Measurements from ENCODE around the gene CREB5. TPM values are rescaled to one million over a fixed set of nuclear protein-coding genes. Genes with fewer than 3 reads are reported as not detected.

Gene CREB5
- polyA plus RNA-seq, 4 donors = 5.7 to 17.0 (median 8.4) TPM

DNA sequence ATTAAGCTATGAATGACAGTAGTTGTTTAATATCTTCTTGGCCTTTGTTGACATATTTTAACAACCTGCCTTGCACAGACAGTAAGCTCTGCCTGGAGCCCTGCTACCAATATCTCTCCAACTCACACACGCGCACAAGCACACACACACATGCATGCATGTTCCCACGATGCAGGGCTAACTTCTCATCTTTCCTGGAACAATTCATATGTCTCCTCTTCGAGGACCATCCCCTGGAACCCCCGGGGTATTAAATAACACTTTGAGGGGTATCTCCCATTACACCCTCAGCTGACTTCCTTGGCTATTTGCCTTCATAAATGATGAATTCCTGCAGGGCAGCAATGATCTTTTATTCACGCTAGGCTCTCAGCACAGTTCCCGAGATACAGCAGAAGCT, 287.8 kb downstream of the CREB5 start:
- no peak for DNase-seq (ENCODE audit: low read depth in 4 of 4, low spot score in 2 of 4)

DNA sequence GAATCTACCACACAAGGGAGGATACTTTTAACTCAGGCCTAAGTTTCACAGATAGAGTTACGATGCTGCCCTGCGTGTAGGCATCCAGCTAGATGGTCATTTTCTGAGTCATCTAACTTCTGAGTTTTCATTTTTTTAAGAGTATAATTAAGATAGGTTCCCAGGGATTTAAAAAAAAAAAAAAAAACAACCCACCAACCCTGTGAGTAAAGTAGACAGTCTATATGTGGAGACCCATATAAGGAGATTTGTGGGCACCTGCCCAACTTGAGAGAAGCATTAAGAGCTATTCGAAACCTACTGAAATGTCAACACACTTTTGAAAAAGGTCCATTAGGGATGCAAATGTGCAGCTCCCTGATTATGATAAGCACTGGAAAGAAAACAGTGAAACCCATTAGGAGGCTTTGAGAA, 288.5 kb downstream of the CREB5 start:
- no peak for DNase-seq (ENCODE audit: low read depth in 4 of 4, low spot score in 2 of 4)

DNA sequence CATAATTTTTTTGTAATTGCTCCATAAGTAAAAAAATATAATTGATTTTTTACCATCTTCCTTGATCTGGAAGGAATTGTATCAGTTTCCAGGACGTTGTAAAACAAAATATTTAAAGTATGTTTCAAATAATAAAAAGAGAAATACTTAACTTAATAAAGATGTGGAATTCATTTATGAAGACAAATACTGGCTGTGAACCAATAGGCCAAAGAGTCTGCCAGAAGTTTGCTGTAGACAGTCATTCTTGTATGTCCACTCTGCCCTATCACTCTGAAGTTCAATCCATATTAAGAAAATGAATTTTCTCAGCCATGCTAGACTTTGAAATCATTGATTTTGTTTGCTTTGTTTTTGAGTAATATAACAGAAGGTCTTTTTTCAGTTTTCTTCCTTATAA, 289.4 kb downstream of the CREB5 start:
- DNase-seq (ENCODE audit: low read depth in 4 of 4, low spot score in 2 of 4) = no peak

DNA sequence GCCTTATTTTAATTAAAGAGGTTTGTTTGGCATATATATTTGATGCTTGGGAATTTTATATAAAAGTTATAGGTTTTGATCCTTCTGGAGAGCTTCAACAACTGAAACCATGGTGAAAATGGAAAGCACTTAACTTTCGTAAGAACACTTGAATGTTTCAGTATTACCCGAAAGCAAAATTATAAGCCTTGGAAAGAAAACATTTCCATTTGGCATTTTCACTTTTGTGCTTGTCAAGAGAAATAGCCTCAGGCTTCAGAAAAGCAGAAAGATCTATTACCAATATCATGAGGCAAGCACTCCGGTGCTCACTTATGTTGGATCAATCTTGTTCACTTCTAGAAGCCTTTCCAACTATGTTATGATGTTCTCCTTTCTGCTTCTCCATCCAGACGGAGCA, 289.9 kb downstream of the CREB5 start:
- no peak for DNase-seq (ENCODE audit: low read depth in 4 of 4, low spot score in 2 of 4)

DNA sequence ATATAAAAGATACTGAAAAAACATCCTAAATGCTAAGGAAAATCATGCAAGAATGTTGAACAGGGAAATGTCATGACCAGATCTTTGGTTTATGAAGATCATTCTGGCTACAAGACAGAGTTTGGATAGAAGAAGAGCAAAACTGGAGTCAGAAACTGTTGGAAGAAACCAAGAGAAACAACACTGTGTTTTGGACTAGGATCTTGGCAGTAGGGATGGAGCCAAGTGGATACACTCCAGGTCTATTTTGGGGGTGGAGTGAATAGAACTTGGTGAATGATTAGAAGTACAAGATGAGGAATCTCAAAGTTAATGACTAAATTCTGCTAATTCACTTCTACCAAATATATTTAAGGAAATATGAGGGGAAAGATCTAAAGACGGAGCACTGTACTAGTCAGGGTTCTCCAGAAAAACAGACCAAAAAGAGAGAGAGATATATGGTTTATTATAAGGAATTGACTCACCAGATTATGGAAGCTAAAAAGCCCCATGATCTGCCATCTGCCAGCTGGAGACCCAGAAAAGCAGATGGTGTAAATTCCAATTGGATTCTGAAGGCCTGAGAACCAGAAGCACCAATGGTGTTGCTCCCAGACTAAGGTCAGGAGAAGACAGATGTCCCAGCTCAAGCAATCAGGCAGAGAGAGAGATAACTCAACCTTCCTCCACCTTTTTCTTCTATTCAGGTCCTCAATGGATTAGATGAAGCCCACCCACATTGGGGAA, 290.9 kb downstream of the CREB5 start:
- DNase-seq (ENCODE audit: low read depth in 4 of 4, low spot score in 2 of 4) = no peak

DNA sequence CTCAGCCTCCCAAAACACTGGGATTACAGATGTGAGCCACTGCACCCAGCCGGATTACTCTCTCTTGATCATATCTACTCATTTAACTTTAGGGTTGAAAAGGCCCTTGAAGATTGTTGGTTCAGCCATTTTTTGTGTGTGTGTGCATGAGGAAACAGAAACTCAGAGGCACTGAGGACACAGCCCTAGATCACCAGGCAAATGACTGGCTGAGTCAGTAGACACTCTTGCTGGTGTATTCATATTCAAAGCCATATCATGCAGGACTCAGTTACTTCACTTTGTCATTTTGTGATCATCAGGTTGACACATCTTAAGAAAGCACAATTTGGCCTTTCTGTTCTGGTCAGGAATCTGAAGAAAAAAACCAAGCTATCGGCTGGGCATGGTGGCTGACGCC, 292.4 kb downstream of the CREB5 start:
- no peak for DNase-seq (ENCODE audit: low read depth in 4 of 4, low spot score in 2 of 4)

DNA sequence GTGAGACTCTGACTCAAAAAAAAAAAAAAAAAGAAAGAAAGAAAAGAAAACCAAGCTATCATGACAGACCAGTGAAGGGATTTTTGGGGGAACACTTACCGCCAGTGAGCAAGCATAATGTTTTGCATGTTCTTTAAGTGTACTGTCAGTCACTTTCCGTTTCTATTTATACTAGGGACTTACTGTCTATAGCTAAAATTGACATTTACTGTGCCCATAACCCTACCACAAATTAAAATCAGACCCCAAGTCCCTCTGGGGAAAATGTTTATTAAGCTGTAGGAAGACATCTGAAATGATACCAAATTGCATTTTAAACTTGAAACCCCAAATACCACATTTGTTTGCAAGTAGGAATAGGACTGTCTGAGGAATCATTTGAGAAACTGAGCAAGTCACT, 293.0 kb downstream of the CREB5 start:
- no peak for DNase-seq (ENCODE audit: low read depth in 4 of 4, low spot score in 2 of 4)

DNA sequence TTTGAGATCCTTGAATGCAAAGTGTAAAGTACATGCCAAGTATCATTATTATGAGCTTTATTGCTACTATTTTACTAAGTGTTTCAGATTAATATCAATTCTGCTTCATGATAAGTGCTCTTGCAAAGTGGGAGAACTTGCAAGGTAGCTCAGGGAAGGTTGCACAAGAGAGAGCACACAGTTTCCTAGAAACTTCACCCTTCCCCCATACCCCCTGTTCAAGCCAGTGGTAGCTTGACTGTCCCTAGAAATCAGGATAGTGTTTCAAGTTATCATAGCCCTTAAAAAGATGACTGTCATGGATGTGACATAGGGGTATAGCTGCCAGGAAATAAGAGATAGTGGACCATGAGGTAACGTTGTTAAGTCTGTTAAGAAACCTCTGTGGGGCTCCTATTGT, 294.3 kb downstream of the CREB5 start:
- no peak for DNase-seq (ENCODE audit: low read depth in 4 of 4, low spot score in 2 of 4)

DNA sequence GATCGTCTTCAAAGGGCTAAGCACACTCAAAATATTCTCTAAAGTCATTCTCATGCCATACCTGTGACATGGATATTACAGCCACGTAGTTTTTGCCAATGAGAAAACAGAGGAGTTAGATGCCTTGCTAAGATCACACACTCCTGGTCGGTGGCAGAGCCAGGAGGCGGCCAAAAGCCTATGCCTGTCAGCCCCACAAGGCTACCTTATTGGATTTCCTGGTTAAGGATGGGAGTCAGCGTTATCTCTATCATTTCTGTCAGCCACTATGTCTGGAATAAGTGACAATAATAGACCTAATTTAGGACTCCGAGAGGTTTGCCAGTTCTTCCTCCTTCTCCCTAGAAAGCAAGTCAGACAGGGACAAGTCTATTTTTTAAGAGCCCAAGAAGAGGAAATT, 295.0 kb downstream of the CREB5 start:
- DNase-seq (ENCODE audit: low read depth in 4 of 4, low spot score in 2 of 4) = no peak

DNA sequence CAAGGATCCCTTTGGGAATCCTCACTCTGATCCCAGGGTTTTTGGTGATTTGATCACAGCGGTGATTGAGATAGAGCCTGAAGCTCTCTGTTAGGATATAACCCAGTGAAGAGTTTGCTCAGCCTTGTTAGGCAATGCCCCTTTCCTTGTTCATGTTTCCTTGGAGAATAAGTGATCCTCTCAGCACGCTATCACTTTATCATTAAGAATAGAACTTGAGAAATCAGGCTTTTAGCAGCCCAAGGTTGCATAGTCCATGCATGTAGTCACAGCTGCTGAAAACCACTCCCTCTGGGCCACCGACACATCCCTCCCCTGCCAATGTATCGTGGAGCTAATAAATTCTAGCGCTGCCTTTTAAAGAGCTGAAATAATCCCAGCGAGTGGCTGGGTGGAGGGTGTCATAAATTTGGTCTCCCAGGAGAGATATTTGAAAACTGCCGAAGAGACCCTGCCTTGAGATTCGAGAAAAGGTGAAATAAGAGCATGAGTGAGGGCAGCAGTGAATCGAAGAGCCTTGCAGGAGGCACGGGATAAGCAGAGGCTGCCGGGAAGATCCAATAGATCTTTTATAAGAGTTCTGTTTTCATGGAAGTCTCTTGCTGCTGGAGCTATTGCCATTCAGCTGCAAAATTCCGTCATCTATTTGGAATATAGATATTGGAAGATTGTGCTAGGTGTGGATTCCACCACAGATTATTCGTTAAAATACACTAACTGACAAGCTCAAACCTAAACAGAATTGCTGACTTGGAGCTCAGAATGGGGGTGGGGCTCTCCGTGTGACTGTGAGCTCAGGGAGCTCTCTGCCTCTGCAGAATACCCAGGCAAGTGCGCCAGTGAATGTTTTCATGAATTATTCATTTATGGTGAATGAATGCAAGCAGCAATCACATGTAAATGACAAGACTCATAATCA, 296.0 kb downstream of the CREB5 start:
- DNase-seq (ENCODE audit: low read depth in 4 of 4, low spot score in 2 of 4) = no peak

DNA sequence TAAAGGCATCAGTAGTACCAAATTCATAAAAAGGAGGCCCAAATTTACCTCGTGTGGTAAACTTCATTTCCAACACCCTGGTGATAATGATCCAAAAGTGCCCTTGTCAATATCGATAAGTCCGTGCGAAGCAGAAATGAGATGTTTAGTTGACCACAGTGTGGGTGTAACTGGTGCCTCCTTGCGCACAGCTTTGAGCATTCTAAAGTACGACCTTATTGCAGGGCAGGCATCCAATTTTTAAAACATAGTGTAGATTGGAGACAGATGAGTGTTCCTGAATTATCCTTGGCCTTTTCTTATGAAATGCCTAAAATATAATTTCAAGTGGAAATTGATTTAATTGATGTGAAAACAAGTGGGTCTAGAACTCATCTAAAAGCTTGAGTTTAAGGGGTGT, 297.4 kb downstream of the CREB5 start:
- DNase-seq (ENCODE audit: low read depth in 4 of 4, low spot score in 2 of 4) = no peak

DNA sequence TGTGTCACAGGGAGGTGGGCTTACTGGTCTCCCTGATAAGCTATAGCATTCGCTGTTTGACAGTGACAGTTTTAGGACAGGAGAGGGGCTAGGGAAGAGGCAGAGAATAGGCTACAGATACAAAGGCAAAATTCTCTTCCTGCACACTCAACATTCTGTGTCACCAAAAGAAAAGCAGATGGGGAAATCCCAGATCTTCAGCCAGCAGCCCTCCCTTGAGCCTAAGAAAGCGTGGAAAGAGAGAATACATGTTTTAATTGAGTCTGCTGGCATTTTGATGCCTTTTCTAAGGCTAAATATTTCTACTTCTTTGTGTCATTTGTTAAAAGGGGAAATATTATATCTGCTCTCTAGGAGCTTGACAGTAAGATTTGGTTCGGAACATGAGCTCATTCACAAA, 298.8 kb downstream of the CREB5 start:
- no peak for DNase-seq (ENCODE audit: low read depth in 4 of 4, low spot score in 2 of 4)

DNA sequence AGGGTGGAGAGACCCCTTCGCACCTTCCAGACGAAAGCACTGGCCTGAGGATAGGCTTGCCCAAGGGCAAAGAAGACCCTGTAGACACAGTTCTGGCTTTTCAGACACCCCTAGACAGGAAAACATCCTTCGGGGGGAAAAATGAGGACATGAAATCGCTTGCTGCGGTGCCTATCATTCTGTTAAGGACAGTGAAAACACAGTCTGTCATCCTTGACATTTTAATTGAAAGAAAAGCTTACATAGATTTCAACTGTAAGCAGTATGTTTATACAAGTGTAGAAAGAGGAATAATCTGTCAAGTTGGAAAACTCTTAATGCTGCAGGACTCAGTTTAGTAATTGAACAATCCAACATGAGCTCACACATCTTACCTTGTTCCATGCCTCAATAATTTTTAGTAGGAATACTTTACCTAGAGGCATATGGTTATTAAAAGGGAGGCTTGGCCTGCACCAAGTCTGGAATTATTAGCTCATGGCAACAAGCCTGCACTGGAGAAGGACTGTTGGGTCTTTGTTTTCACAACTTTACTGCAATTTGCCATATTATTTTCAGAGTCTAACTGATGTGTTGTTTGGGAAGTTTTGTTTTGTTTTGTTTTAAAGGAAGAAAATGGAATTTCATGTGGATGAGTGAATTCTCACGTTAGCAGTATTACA, 302.3 kb downstream of the CREB5 start:
- no peak for DNase-seq (ENCODE audit: low read depth in 4 of 4, low spot score in 2 of 4)

DNA sequence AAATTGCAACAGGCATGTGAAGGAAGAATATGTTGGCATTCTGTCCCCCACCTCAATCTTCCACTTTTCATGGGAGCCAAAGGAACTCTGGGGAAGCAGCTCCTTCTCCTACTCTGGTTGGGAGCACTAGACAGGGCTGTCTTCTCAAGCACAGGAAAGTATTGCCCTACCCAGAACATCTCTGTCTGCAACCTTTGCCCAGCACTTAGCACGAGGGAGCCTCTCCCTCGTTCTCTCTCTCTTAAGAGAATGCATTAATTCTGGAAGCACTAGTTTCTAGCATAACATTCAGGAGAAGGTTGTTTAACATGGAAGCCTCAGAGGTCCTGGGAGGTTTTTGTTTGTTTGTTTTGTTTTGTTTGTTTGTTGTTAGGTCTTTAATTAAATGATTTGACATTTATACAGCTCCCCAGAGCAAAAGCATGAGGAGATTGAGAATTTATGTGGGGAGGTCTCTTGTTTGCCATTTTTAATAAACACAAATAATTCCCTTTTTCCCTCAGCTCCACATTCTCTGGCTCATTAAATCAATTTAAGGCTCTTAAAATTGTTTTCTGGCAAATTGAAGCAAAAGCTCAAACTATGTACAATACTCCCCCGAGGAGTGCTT, 305.2 kb downstream of the CREB5 start:
- no peak for DNase-seq (ENCODE audit: low read depth in 4 of 4, low spot score in 2 of 4)

DNA sequence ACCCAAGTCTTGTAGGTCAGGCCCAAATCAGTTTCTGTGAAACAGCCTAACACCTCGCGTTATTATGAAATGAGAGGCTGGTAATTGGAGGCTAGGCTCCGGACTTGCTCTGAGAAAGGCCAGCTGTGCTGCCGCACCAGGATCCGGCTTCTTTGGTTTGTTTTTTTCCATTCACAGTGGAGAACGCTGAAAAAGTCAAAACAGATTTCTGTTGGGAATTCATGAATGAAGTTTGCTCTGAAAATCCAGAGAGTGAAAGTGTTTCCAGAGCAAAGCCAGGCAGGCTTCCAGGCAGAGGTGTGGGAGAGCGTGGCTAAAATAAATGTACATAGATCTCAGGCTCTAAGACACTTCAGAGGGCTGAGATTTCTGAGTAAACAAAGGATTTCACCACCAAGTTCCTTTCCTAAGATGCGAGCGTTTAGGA, 305.8 kb downstream of the CREB5 start:
- no peak for DNase-seq (ENCODE audit: low read depth in 4 of 4, low spot score in 2 of 4)

DNA sequence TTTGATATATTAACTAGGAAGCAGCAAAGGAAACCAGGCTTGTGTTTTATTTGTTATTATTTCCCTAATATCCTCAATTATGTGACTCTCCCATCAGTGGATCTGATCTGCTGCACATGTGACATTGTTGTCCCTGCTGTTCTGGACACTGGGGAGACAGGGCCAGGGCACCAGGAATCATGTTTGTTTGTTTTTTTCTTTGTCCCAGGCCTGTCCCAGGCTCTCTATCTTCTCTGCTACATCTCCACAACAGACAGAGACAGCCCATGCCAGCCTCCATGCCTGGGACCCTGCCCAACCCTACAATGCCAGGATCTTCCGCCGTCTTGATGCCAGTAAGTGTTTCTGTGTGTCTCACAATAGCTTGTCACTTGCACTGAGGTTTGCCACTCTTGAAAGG, 306.2 kb downstream of the CREB5 start:
- no peak for DNase-seq (ENCODE audit: low read depth in 4 of 4, low spot score in 2 of 4)

DNA sequence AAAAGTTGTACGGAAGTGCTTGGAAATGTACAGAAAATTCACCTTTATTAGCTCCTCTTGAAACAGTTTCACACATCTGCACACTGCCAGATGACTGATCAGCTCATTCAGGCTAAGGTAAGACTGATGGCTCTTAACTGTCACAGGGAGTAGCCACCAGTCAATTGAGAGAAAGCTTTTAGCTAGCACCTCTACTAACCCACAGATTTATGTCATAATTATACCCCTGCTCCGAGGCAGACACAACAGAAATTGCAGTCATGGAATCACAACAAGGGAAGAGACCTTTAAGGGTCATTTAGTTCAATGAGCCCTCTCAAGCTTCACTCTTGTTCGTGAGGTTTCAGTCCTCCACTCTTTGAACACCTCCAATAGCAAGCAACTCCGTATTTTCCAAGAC, 310.4 kb downstream of the CREB5 start:
- no peak for DNase-seq (ENCODE audit: low read depth in 4 of 4, low spot score in 2 of 4)

DNA sequence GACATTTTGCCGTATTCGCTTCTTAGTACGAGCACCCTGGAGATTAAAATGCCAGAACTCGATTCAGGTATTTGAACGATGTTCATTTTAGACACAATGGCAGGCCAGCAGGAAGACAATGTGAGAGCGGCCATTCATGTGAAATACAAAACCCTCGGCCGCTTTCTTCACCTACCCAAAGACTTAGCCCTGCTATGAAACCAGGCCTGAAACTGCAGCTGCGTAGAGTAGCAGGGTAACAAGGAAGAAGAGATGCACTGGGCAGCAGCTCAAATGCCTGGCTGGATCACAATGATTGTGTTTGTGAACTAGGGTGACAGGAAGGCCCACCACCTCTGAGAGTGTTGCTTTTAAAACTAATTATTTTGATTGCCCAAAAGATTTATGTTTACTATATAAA, 311.0 kb downstream of the CREB5 start:
- DNase-seq (ENCODE audit: low read depth in 4 of 4, low spot score in 2 of 4) = no peak

DNA sequence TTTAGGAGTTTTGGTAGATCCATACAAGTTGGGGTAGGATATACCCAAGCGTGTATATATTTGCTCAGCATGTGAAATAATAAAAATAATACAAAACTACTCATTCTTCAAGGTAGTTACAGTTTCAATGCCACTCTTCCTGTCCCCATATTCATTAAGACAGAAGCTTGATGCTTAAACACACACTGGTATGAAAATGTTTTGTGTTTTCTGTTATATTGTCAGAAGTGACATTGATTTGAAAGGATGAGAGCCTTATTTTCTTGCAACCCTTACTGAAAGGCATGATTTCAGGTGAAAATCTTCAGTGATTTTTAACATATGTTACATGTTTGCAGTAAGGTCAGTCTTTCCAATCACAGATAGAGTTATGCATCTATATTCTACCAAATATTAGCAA, 312.2 kb downstream of the CREB5 start:
- no peak for DNase-seq (ENCODE audit: low read depth in 4 of 4, low spot score in 2 of 4)

DNA sequence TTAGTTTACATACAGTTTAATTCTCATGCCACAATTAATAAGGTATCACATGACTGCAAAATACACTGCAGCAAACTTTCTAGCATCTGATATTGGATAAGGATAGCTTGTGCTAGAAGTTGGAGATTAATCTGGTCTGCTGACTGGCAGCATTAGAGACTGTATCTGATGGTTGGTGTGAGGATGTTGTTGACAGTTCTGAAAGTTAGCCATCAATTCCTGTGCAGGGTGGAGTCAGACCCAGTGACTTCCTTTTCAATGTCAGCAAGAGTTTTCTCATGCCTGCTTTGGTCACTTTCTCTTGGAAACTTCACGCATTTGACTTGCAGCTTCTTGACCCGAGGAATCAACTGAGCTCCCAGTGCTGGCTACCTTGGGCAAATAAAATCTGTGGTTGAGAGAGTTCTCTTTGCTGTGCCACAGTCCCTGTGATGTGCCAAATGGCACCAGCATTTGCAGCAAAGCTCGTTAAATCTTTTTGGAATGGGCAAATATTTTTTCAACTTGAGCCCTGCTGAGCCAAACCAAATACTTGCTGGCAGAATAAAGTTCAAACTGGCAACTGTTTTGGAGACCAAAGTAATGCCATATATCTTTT, 312.8 kb downstream of the CREB5 start:
- no peak for DNase-seq (ENCODE audit: low read depth in 4 of 4, low spot score in 2 of 4)

DNA sequence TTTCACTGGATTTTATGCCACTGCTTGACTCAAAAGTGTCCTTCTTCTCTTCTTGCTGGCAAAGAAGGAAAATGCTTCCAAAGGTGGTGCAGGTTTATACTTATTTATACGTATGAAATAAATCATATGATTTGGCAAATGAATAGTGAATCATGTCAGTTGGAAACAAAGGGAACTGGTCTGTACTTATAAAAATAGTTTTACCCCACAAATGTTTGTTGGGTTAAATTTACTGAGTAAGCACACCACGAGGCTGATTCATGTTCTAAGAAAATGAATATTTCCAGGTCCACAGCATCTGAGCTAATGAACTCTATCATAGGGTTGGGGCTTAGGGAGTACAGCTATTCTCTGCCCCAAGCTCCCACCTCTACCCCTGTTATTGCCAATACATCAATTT, 313.6 kb downstream of the CREB5 start:
- no peak for DNase-seq (ENCODE audit: low read depth in 4 of 4, low spot score in 2 of 4)
